Activated CD4-positive, alpha-beta T cell treated with anti-CD3 and anti-CD28 coated beads, Interleukin-2, amount 10 ng/mL, durations not matched to agents 7 days and 5 days (primary cell): ENCODE measurements around the gene EIF4A3. TPM values are rescaled to one million over a fixed set of nuclear protein-coding genes. Genes with fewer than 3 reads are reported as not detected.
"Not testable (repeated sequence)": the region's sequence is repeated elsewhere in the genome, so short reads cannot be mapped to it uniquely, and the experiment has no call there.

Experiments used
- CTCF ChIA-PET: fragments of 350-600 bp; sonication (Branson Sonifier 250); formaldehyde crosslinking; loops from one replicate; lab custom pipeline; 2021; ENCODE audit warnings: antibody characterized with exemption; lab: Charles Lee
- POLR2A ChIA-PET: fragments of 350-600 bp; sonication (Branson Sonifier 250); formaldehyde crosslinking; loops from one replicate; lab custom pipeline; 2021; ENCODE audit warnings: antibody characterized with exemption; lab: Charles Lee
- DNase-seq: peaks from one replicate; pipeline ENCODE4 v3.0.0-alpha.2; 2020
- H3K27ac Mint-ChIP-seq: one replicate; pipeline ENCODE4 v1.8.0; 2021; ENCODE audit warnings: mild to moderate bottlenecking, moderate library complexity, mixed read lengths
- H3K27me3 Mint-ChIP-seq: one replicate; pipeline ENCODE4 v1.8.0; 2021; ENCODE audit warnings: mixed read lengths
- H3K36me3 Mint-ChIP-seq: one replicate; pipeline ENCODE4 v1.8.0; 2021; ENCODE audit warnings: low read depth, mixed read lengths
- H3K4me1 Mint-ChIP-seq: one replicate; pipeline ENCODE4 v1.8.0; 2021; ENCODE audit warnings: mixed read lengths
- H3K4me3 Mint-ChIP-seq: one replicate; pipeline ENCODE4 v1.8.0; 2021; ENCODE audit warnings: mild to moderate bottlenecking, moderate library complexity, mixed read lengths
- H3K9me3 Mint-ChIP-seq: one replicate; pipeline ENCODE4 v1.8.0; 2021; ENCODE audit warnings: mixed read lengths
- total RNA-seq, 2 experiments: library from RNA; stranded (reverse); gene quantifications; one replicate each; pipeline ENCODE4 v1.2.3, GENCODE V29; 2021

Gene EIF4A3
- total RNA-seq, 2 experiments from 2014 or later: 148 to 157 TPM

DNA sequence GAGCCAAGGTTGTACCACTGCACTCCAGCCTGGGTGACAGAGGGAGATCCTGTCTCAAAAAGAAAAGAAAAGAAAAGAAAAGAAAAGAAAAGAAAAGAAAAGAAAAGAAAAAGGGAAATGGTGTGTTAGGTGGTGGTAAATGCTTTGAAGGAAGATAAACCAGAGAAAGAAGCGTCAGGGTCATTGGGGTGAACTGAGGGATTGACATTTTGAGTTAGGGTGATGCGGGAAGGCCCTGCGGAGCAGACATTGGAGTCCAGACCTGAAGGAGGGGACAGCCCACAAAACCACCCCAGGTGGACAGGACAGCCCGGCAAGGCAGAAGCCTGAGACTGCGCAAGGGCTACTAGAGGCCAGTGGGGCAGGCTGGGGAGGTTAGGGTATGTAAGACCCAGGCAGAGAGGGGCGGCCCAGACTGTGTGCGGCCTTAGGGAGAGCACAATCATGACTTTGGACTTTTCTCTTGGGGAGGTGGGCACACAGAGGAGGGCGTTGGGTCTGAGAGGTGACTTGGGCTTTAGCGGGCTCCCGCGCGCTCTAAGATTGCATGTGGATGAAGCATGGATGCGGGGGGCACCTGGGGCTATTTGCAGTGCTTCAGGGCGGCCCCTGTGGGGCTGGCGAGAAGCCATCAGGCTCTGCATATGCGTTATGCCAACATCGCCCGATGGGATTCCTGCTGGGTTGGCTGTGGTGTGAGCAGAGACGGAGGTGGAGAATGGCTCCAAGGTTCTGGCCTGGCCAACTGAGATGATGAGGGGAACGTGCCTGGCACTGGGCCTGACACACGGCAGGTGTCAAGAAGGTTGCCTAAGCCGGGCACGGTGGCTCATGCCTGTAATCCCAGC, 48.9 kb downstream of the EIF4A3 start:
- peaks cover 28% of the 10 kb centered on the region for H3K4me1 Mint-ChIP-seq
- H3K9me3 Mint-ChIP-seq: no peaks in the 10 kb centered on the region
- DNase-seq: no peak
- ChIA-PET CTCF (interaction anchor here (0.6 kb wide), 1 partner anchor 14 kb away, joined by 3 read pairs; no protein-coding TSS in a partner anchor), POLR2A (no interaction called here)
- no peak overlapping the region for H3K27ac Mint-ChIP-seq
- H3K27me3 Mint-ChIP-seq: peaks cover 4% of the 10 kb centered on the region
- H3K36me3 Mint-ChIP-seq: no peaks in the 10 kb centered on the region
- H3K4me3 Mint-ChIP-seq: no peak overlapping the region

DNA sequence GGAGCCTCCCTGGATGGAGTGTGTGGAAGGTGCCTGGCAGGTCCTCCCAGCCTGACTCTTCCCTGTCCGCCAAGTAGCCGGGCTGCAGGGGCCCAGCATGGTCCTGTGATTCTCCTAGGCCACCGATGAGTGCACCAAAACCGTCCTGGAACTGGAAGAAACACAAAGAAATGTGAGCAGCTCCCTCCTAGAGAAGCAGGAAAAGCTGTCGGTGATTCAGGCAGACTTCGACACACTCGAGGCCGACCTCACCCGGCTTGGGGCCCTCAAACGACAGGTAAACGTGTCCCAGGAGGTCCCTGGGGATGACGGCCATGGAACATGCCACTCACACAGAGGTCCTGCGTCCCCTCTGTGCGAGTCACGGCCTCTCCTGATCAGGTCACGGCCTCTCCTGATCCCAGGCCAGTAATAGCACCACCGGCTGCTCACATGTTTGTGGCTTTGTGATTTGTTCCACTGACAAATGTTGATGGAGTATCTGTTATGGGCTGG, 49.8 kb downstream of the EIF4A3 start:
- CTCF ChIA-PET: no interaction called here
- peak overlapping the region; percentile 36 for H3K27ac Mint-ChIP-seq
- peaks cover 6% of the 10 kb centered on the region for H3K27me3 Mint-ChIP-seq
- no peaks in the 10 kb centered on the region for H3K36me3 Mint-ChIP-seq
- no peak for DNase-seq
- H3K9me3 Mint-ChIP-seq: no peaks in the 10 kb centered on the region
- no peak overlapping the region for H3K4me3 Mint-ChIP-seq
- POLR2A ChIA-PET: no interaction called here
- peaks cover 21% of the 10 kb centered on the region for H3K4me1 Mint-ChIP-seq

GRCh38 chr17:80096561-80097021, 50.3 kb downstream of the EIF4A3 start:
- no peaks in the 10 kb centered on the region for H3K36me3 Mint-ChIP-seq
- ChIA-PET POLR2A (no interaction called here), CTCF (no interaction called here)
- peaks cover 6% of the 10 kb centered on the region for H3K27me3 Mint-ChIP-seq
- no peaks in the 10 kb centered on the region for H3K9me3 Mint-ChIP-seq
- peaks cover 16% of the 10 kb centered on the region for H3K4me1 Mint-ChIP-seq
- no peak for DNase-seq
- no peak overlapping the region for H3K4me3 Mint-ChIP-seq
- H3K27ac Mint-ChIP-seq: no peak overlapping the region

- Mint-ChIP-seq H3K27me3 (peaks cover 6% of the 10 kb centered on the region), H3K27ac (no peak overlapping the region), H3K4me3 (no peak overlapping the region), H3K4me1 (peaks cover 15% of the 10 kb centered on the region), H3K36me3 (no peaks in the 10 kb centered on the region), H3K9me3 (no peaks in the 10 kb centered on the region)
- DNase-seq: no peak
- POLR2A ChIA-PET: no interaction called here
- CTCF ChIA-PET: no interaction called here
Measured at GRCh38 chr17:80095844-80096475, 51.0 kb downstream of the EIF4A3 start.

DNA sequence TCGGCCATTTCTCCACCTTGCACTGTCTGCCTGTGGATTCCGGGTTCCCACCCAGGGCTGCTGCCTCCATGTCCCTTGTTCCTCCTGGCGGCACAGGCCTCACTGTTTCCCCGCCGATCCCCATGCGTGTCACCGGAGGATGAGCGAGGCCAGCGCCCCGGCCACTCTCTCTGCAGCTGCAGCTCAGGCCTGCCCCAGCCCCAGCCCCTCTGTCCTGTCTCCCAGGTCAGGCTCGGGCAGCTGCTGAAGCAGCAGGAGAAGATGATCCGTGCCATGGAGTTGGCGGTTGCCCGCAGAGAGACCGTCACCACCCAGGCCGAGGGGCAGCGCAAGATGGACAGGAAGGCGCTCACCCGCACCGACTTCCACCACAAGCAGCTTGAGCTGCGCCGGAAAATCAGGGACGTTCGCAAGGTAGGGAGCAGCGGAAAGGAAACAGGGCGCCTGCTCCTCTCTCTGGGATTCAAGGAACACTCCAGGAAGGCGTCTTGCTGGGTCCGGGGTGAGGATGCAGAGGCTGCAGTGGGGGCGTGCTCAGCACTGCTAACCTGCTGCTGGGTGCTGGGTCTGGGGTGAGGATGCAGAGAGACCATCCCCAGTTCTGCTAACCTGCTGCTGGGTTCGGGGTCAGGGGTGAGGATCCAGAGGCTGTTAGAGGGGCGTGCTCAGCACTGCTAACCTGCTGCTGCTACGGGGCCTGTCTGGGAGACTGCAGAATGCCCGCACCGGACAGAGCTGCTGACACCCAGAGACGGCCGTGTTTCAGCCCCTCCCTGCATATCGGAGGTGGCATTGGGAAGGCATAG, 51.7 kb downstream of the EIF4A3 start:
- Mint-ChIP-seq H3K9me3 (no peaks in the 10 kb centered on the region), H3K36me3 (no peaks in the 10 kb centered on the region), H3K27ac (no peak overlapping the region), H3K4me1 (peaks cover 8% of the 10 kb centered on the region), H3K4me3 (no peak overlapping the region), H3K27me3 (peaks cover 5% of the 10 kb centered on the region)
- CTCF ChIA-PET: no interaction called here
- no peak for DNase-seq
- POLR2A ChIA-PET: no interaction called here

DNA sequence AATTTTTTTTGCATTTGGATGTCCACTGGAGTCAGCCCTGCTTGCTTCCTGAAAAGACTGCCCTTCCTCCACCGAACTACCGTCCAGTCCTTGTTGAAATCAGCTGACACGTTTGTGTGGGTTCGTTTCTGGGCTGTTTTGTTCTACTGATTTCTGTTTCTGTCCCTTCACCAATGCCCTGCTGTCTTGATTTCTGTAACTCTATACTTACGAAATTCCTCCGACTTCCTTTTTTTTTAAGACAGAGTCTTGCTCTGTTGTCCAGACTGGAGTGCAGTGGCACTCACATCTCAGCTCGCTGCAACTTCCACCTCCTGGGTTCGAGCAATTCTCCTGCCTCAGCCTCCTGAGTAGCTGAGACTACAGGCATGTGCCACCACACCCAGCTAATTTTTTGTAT, 54.0 kb downstream of the EIF4A3 start:
- Mint-ChIP-seq H3K36me3 (no peaks in the 10 kb centered on the region), H3K9me3 (no peaks in the 10 kb centered on the region), H3K27ac (no peak overlapping the region), H3K27me3 (peaks cover 2% of the 10 kb centered on the region), H3K4me1 (no peaks in the 10 kb centered on the region), H3K4me3 (no peak overlapping the region)
- ChIA-PET CTCF (interaction anchor here (0.6 to 1.6 kb wide), 4 partner anchors 9 to 66 kb away, joined by 3 to 5 read pairs (median 5); partner anchors contain the start of gene GAA), POLR2A (no interaction called here)
- no peak for DNase-seq

DNA sequence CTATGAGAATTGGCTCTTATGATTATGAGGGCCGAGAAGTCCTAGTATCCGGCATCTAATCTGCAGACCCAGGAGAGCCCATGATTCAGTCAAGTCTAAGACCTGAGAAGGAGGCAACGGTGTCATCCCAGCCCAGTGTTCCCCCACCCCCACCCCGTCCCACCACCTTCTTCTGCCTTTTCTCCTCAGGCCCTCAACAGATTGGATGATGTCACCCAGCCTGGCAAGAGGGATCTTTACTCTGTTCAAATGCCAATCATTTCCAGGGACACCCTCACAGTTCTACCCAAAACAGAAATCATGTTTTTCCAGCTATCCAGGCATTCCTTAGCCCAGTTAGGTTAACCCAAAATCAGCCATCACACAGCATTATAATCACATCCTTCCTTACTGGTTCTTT, 55.6 kb downstream of the EIF4A3 start:
- Mint-ChIP-seq H3K36me3 (no peaks in the 10 kb centered on the region), H3K27ac (no peak overlapping the region), H3K27me3 (peaks cover 2% of the 10 kb centered on the region), H3K4me1 (no peaks in the 10 kb centered on the region), H3K9me3 (no peaks in the 10 kb centered on the region), H3K4me3 (no peak overlapping the region)
- no peak for DNase-seq
- ChIA-PET POLR2A (no interaction called here), CTCF (interaction anchor here (1.2 kb wide), 1 partner anchor 12 kb away, joined by 5 read pairs; no protein-coding TSS in a partner anchor)

DNA sequence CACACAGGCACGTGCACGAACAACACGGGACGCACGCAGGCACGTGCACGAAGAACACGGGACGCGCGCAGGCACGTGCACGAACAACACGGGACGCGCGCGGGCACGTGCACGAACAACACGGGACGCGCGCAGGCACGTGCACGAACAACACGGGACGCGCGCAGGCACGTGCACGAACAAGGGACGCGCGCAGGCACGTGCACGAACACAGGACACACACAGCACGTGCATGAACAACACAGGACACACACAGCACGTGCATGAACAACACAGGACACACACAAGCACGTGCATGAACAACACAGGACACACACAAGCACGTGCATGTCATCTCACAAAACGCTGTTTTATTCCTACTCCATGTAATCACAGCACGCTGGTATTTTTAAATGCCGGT, 56.8 kb downstream of the EIF4A3 start:
- DNase-seq, H3K9me3 Mint-ChIP-seq, H3K36me3 Mint-ChIP-seq, H3K4me1 Mint-ChIP-seq, H3K4me3 Mint-ChIP-seq, H3K27me3 Mint-ChIP-seq, H3K27ac Mint-ChIP-seq, POLR2A ChIA-PET: not testable (repeated sequence)
- CTCF ChIA-PET: interaction anchor here (0.7 kb wide), 1 partner anchor 368 kb away, joined by 3 read pairs; no protein-coding TSS in a partner anchor

DNA sequence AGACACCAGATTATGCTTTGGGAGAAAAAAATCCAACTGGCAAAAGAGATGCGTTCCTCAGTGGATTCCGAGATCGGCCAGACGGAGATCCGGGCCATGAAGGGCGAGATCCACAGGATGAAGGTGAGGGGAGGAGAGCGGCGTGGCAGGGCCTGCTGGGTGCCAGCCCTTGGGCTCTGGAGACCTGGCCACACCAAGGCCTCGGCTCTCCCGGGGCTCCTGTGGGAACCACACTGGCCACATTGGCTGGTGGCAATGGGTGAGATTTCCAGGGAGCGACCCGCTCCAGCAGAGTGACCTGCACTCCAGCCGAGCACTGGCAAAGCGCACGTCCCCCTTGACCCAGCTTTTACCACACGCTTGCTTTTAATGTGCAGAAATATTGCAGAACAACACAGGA, 57.2 kb downstream of the EIF4A3 start:
- H3K9me3 Mint-ChIP-seq: no peaks in the 10 kb centered on the region

DNA sequence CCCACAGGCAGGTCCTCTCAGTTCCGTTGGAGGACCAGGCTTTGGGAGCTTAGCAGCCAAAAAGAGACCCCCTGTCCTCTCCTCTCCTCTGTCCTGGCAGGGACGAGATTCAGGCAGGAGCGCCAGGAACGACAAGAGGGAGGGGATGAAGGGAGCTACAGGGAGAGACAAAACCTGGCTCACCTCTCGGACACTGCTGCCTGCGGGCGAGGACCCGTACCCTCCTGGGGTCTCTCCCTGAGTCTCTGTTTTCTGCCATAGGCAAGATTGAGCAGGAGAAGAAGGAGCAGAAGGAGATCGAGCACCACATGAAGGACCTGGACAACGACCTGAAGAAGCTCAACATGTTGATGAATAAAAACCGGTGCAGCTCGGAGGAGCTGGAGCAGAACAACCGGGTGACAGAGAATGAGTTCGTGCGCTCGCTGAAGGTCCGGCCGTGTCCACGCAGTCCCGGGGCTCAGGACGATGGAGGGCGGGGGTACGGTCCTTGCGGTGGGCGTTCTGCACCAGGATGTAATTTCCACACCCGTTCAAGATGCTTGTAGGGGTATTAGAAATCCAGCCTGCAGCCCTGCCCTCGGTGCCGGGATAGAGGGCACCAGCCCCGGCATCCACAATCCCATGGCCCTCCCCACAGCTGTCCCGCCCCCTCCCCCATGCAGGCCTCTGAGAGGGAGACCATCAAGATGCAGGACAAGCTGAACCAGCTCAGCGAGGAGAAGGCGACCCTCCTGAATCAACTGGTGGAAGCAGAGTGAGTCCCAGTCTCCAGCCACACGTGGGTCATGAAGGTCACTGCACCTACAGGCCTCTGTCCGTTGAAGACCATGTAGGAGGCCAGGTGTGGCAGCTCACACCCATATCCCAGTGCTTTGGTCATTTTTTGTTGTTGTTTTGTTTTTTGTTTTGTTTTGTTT, 59.3 kb downstream of the EIF4A3 start:
- H3K36me3 Mint-ChIP-seq: no peaks in the 10 kb centered on the region
- H3K27ac Mint-ChIP-seq: no peak overlapping the region
- peaks cover 3% of the 10 kb centered on the region for H3K4me1 Mint-ChIP-seq
- ChIA-PET CTCF (interaction anchor here (0.5 to 2.4 kb wide), 4 partner anchors 13 to 56 kb away, joined by 3 to 12 read pairs (median 3); partner anchors contain the start of gene GAA), POLR2A (no interaction called here)
- no peak for DNase-seq
- H3K27me3 Mint-ChIP-seq: no peaks in the 10 kb centered on the region
- no peak overlapping the region for H3K4me3 Mint-ChIP-seq
- H3K9me3 Mint-ChIP-seq: no peaks in the 10 kb centered on the region

More for the DNA sequence above, 57.2 kb downstream of the EIF4A3 start:
- H3K27me3 Mint-ChIP-seq: peaks cover 2% of the 10 kb centered on the region
- CTCF ChIA-PET: interaction anchor here (0.7 kb wide), 1 partner anchor 367 kb away, joined by 3 read pairs; no protein-coding TSS in a partner anchor
- H3K4me1 Mint-ChIP-seq: no peaks in the 10 kb centered on the region
- H3K27ac Mint-ChIP-seq: no peak overlapping the region
- H3K36me3 Mint-ChIP-seq: no peaks in the 10 kb centered on the region
- POLR2A ChIA-PET: no interaction called here
- no peak for DNase-seq
- no peak overlapping the region for H3K4me3 Mint-ChIP-seq

DNA sequence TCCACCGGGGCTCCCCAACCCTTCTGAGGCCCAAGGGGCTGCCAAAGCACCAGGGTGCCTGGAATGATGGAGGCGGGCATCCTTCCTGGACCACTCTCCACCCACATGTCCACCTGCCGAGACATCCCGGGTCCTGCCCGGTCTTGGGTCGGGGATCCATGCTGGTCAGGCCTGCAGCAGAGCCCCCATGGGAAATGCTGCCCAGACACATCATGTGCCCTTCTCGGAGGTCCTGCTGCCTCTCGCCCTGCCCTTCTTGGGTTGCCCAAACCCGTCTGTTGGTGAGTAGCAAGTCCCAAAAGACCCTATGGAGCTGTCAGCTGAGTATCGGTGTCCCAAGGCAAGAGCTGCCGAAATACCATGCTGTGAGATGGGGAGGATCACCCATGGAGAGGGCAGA, 60.3 kb downstream of the EIF4A3 start:
- DNase-seq: no peak
- H3K4me1 Mint-ChIP-seq: peaks cover 5% of the 10 kb centered on the region
- no peaks in the 10 kb centered on the region for H3K27me3 Mint-ChIP-seq
- H3K4me3 Mint-ChIP-seq: no peak overlapping the region
- CTCF ChIA-PET: interaction anchor here (1.5 to 2.4 kb wide), 3 partner anchors 14 to 15 kb away, joined by 3 to 12 read pairs (median 10); partner anchors contain the start of gene GAA
- no peaks in the 10 kb centered on the region for H3K9me3 Mint-ChIP-seq
- H3K36me3 Mint-ChIP-seq: no peaks in the 10 kb centered on the region
- POLR2A ChIA-PET: no interaction called here
- no peak overlapping the region for H3K27ac Mint-ChIP-seq
